DMS153 treated with DMSO at 0.1 percent for 48 hours (cell line): ENCODE data around the gene GPC6.

Experiments used
- DNase-seq: peaks from one replicate; lab custom pipeline; 2025; ENCODE audit not compliant: unreplicated experiment; lab: John Stamatoyannopoulos, UW

The GPC6 gene

GRCh38 chr13:93268327-93269028 lies 41.9 kb downstream of the GPC6 start:
- DNase-seq = no peak

GRCh38 chr13:93270769-93271742 lies 44.4 kb downstream of the GPC6 start:
- no peak for DNase-seq

GRCh38 chr13:93279982-93280381 lies 53.4 kb downstream of the GPC6 start:
- DNase-seq = no peak

GRCh38 chr13:93280688-93281087 lies 54.1 kb downstream of the GPC6 start:
- DNase-seq = no peak

- no peak for DNase-seq
Observed at GRCh38 chr13:93283255-93283654, 56.6 kb downstream of the GPC6 start.

GRCh38 chr13:93284064-93284463 lies 57.5 kb downstream of the GPC6 start:
- DNase-seq = no peak

- DNase-seq = no peak
Observed at GRCh38 chr13:93286047-93286446, 59.4 kb downstream of the GPC6 start.

- no peak for DNase-seq
Observed at GRCh38 chr13:93289053-93289452, 62.4 kb downstream of the GPC6 start.

GRCh38 chr13:93289842-93290241 lies 63.2 kb downstream of the GPC6 start:
- DNase-seq = no peak

- no peak for DNase-seq
Observed at GRCh38 chr13:93290503-93290902, 63.9 kb downstream of the GPC6 start.

- DNase-seq = no peak
Observed at GRCh38 chr13:93292366-93292765, 65.8 kb downstream of the GPC6 start.

GRCh38 chr13:93293710-93294109 lies 67.1 kb downstream of the GPC6 start:
- DNase-seq = no peak

- no peak for DNase-seq
Observed at GRCh38 chr13:93296584-93296983, 70.0 kb downstream of the GPC6 start.

- no peak for DNase-seq
Observed at GRCh38 chr13:93298713-93299112, 72.1 kb downstream of the GPC6 start.

GRCh38 chr13:93304134-93304533 lies 77.5 kb downstream of the GPC6 start:
- DNase-seq = no peak

- DNase-seq = no peak
Observed at GRCh38 chr13:93304868-93305613, 78.4 kb downstream of the GPC6 start.

- no peak for DNase-seq
Observed at GRCh38 chr13:93305886-93306285, 79.3 kb downstream of the GPC6 start.

- DNase-seq = no peak
Observed at GRCh38 chr13:93307136-93307535, 80.5 kb downstream of the GPC6 start.

GRCh38 chr13:93307651-93308050 lies 81.0 kb downstream of the GPC6 start:
- DNase-seq = no peak

- peak; percentile 10 for DNase-seq
Observed at GRCh38 chr13:93309886-93310523, 83.4 kb downstream of the GPC6 start.

GRCh38 chr13:93316841-93317240 lies 90.2 kb downstream of the GPC6 start:
- no peak for DNase-seq
